Pancreas (tissue), 10 donors: ENCODE measurements around the gene PARP3. TPM values are rescaled to one million over a fixed set of nuclear protein-coding genes. Genes with fewer than 3 reads are reported as not detected.
A peak's percentile ranks its signal among the peaks of the same experiment; 100 is the strongest.
"Not testable (repeated sequence)": the region's sequence is repeated elsewhere in the genome, so short reads cannot be mapped to it uniquely, and the experiment has no call there.

Experiments used
- ATAC-seq, 4 donors: fragments of 200-7000 bp; cut with Tn5 transposase; one replicate each; pipeline versions ENCODE4 v1.8.0 to v1.9.1; 2020; ENCODE audit warnings: mild to moderate bottlenecking in 4 of 4, moderate library complexity in 4 of 4
- DNase-seq, 6 donors: peaks; one replicate each; pipeline ENCODE4 v3.0.0-alpha.2; 2020
- FAIRE-seq: peaks from 2 replicates; lab custom pipeline; 2012; peaks lifted over from hg19 to GRCh38; lab: Jason Lieb, UNC
- H3K27ac ChIP-seq, 4 donors: fragments of 200-600 bp; sonication (generic); 1 replicate in 3 of 4; 2 replicates in 1 of 4; pipeline versions ENCODE4 v1.5.0 to v1.8.0; 2020
- H3K27me3 ChIP-seq, 4 donors: fragments of 200-600 bp; one replicate each; pipeline ENCODE4 v1.8.0; 2021
- H3K36me3 ChIP-seq, 3 donors: fragments of 200-600 bp; sonication (generic) in 1 of 3; one replicate each; pipeline versions ENCODE4 v1.5.0 to v1.8.0; 2020 to 2021
- H3K4me1 ChIP-seq, 3 donors: fragments of 200-600 bp; one replicate each; pipeline ENCODE4 v1.8.0; 2021
- H3K4me3 ChIP-seq, 4 donors: fragments of 200-600 bp; sonication (generic) in 2 of 4; one replicate each; pipeline versions ENCODE4 v1.5.0 to v1.8.0; 2020 to 2021
- H3K9me3 ChIP-seq, 4 donors: fragments of 200-600 bp; one replicate each; pipeline ENCODE4 v1.8.0; 2021
- WGBS, 2 donors: extraction: QIAGEN DNeasy Blood & Tissue Kit; methylation state at CpG; one replicate each; pipeline ENCODE4 v1.1.7; 2013; 5-methylcytosine and 5-hydroxymethylcytosine counted together
- intact Hi-C, 3 donors: fragments of 100-400 bp; cut with DNase I; formaldehyde crosslinking; loops; one replicate each; pipeline versions ENCODE4 v1.11.1 to v1.14.2; 2022
- polyA plus RNA-seq, 2 donors: library from polyadenylated mRNA; stranded (reverse); fragments of 200-250 nt; gene quantifications; one replicate each; pipeline ENCODE4 v1.2.3, GENCODE V29; 2013
- total RNA-seq, 6 donors: library from RNA; stranded (reverse); fragmentation: NEBNext Ultra II Directional in 4 of 6; extraction: Animal tissue kit (Norgen Biotek cat#: 25700) in 4 of 6; gene quantifications; one replicate each; pipeline versions ENCODE4 v1.2.1 to v1.2.4, GENCODE V29; 2021 to 2023
- TF ChIP-seq, protein P1 (sequence below), 4 donors: fragments of 200-600 bp; sonication (generic) in 3 of 4; IDR thresholded peaks; one replicate each; pipeline versions ENCODE4 v1.5.0 to v1.8.0; 2021; ENCODE audit warnings: antibody characterized with exemption in 4 of 4
- donor health status: healthy with polysubstance abuse.
- donor health status: DM: no; HTN: no; CAD: no; lungs with moderate emphysema.
- donor health status: DM: no; HTN: no; CAD: no.
- donor health status: control.
- donor health status: control.
- donor health status: Bipolar disorder and iron deficiency.
- donor health status: DM: yes; HTN: yes; CAD: no.
- donor health status: DM: no; HTN: no; CAD: no.
- donor health status: DM: no; HTN: no; CAD: no.
- donor health status: DM: yes; HTN: yes; CAD: no.

Gene PARP3
- total and polyA plus RNA-seq, 8 donors, result 2.1 to 8.3 (median 5.2) TPM

DNA sequence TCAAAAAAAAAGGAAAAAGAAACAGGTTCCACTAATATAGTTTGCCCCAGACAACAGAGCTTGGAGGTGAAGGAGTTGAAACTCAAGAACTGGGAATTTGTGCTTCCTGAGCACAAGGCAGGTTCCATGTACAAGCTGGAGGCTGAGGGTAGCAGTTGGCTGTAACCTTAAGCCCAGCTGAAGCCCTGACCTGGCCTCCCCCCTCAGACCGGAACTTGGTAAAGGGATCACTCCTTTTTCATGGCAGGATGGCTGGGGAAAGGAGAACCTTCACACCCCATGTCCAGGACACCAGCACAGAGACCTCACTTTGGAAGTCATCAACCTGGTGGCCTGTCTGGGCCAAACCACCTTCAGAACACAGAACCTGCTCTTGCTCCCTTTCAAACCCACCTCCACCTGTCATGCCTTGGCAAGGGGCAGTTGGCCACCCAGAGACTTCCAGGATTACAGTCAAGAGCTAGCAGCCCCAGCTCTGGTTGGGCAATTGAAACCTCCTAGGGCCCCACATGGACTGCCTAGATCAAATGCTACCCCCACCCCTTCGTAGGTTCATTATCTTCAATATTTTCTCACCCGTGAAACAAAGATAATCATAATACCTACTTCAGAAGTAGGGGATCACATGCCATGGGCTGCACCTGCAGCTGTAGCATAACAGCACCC is 50.0 kb downstream of the PARP3 start:
- Histone ChIP-seq H3K27ac (no peak overlapping the region), H3K4me1 (peaks cover 10 to 17% (median 15%) of the 10 kb centered on the region in 3 donors), H3K36me3 (peaks cover 0 to 14% (median 11%) of the 10 kb centered on the region in 3 donors), H3K9me3 (no peaks in the 10 kb centered on the region), H3K4me3 (no peak overlapping the region), H3K27me3 (no peaks in the 10 kb centered on the region)
- FAIRE-seq (no peak), DNase-seq (no peak), ATAC-seq (no peak)
- 65 to 67% methylated on average over 3 of the region's 3 CpGs for WGBS, 2 donors
- intact Hi-C loops, result no loop called here
- TF ChIP-seq, protein P1, sequence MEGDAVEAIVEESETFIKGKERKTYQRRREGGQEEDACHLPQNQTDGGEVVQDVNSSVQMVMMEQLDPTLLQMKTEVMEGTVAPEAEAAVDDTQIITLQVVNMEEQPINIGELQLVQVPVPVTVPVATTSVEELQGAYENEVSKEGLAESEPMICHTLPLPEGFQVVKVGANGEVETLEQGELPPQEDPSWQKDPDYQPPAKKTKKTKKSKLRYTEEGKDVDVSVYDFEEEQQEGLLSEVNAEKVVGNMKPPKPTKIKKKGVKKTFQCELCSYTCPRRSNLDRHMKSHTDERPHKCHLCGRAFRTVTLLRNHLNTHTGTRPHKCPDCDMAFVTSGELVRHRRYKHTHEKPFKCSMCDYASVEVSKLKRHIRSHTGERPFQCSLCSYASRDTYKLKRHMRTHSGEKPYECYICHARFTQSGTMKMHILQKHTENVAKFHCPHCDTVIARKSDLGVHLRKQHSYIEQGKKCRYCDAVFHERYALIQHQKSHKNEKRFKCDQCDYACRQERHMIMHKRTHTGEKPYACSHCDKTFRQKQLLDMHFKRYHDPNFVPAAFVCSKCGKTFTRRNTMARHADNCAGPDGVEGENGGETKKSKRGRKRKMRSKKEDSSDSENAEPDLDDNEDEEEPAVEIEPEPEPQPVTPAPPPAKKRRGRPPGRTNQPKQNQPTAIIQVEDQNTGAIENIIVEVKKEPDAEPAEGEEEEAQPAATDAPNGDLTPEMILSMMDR (IDR thresholded peaks at IDR 0.05), result no peak

DNA sequence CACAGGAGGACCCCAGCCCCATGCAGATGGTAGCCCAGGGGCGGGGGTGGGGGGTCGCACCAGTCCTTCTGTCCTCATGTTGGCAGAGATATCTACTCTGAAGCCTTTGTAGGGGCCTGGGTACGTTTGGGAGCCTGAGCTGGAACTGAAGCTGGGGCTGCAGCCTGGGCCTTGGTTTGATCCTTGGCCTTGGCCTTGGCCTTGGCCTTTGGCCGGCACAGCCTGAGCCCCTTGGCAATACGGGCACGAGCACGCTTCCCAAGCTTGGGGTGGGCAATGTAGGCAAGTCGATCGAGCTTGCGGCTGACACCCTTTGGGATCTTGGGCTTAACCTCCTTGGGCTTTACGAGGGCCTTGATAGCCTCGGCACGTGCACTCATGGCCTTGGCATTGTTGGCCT is 51.5 kb downstream of the PARP3 start:
- H3K9me3 ChIP-seq, FAIRE-seq, ATAC-seq, intact Hi-C loops, H3K27me3 ChIP-seq, H3K27ac ChIP-seq: not testable (repeated sequence)
- peaks cover 0 to 14% (median 11%) of the 10 kb centered on the region in 3 donors for H3K36me3 ChIP-seq
- H3K4me3 ChIP-seq, result peak overlapping the region in 1 of 4 donors; percentile 79
- H3K4me1 ChIP-seq, result peaks cover 10 to 17% (median 15%) of the 10 kb centered on the region in 3 donors
- WGBS, 2 donors, result 59 to 60% methylated on average over 7 to 10 of the region's 13 CpGs
- peak in 1 of 6 donors; percentile 68 for DNase-seq

DNA sequence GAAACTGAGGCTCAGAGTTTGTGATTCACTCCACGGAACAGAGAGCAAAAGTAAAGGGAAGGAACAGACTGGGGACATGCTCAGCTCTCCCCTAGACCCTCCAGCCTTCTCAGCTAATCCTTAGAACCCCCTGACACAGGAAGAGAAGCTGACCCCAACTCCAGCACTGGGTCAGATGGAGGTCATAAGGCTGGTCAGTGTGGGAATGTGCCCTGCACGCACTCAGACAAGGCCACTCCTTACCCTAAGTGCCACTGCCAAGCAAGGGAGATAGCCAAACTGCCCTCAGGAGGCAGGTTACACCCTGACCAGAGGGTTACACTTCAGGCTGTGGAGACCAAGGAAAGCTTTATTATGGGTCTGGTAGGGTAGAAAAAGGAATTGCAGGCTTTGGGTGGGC is 52.4 kb downstream of the PARP3 start:
- intact Hi-C loops, result no loop called here
- TF ChIP-seq, protein P1 (IDR thresholded peaks at IDR 0.05), result no peak
- WGBS, 2 donors, result 50 to 60% methylated on average over 2 of the region's 2 CpGs
- H3K36me3 ChIP-seq, result peaks cover 0 to 14% (median 11%) of the 10 kb centered on the region in 3 donors
- H3K9me3 ChIP-seq, result no peaks in the 10 kb centered on the region
- no peaks in the 10 kb centered on the region for H3K27me3 ChIP-seq
- ATAC-seq (no peak), DNase-seq (no peak), FAIRE-seq (no peak)
- peaks cover 10 to 17% (median 15%) of the 10 kb centered on the region in 3 donors for H3K4me1 ChIP-seq
- peak overlapping the region in 3 of 4 donors; percentile 79 to 93 (median 86) for H3K4me3 ChIP-seq
- H3K27ac ChIP-seq, result peak overlapping the region in 1 of 4 donors; percentile 89

DNA sequence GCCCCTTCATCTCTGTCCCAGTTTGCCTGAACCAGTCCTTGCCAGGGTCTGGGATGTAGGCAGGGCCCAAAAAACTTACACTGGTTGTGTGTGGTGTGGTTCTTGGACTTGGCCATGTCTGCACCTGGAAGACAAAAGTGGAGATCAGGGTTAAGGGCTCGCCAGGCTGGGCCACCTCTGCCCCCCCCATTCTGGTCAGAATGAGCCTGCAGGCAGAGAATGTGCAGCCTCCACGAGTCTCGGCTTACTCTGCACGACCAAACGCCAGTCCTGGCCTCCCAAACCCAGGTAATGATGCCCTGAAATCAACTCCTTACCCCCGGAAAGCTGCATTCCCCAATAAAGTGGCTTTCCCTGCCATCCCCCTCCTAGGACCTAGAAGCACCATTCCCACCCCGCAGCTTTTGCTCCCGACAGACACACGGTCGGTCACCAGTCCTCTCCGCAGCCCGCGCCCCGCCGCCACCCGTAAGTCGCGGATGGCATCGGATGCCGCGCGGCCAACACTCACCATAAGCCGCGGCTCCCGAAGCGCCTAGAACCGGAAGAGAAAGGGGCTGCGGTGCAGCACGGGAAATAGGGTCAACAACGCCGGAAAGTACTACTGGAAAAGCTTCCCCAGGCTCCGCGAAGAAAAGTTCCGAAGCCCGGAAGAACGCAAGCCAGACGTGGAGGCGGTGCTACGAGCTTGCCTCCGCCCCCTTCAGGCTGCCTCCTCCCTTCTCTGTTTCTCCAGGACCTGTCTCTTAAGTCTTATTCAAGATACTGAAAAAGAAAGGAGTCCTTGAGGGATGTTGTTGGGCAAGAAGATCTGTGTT is 53.4 kb downstream of the PARP3 start, which contains the start of gene RPL29:
TSS of gene RPL29 (minus strand) at position 550 of the 818 bp plus-strand sequence. CDS start at position 116, 434 bp downstream.
- Histone ChIP-seq H3K27ac (peak within 1 kb of the TSS; percentile 78 to 89 (median 84)), H3K9me3 (no peaks in the 10 kb centered on the region), H3K4me3 (peak within 1 kb of the TSS; percentile 79 to 93 (median 84)), H3K27me3 (no peaks in the 10 kb centered on the region), H3K4me1 (peaks cover 10 to 17% (median 15%) of the 10 kb centered on the region in 3 donors), H3K36me3 (peaks cover 0 to 14% (median 11%) of the 10 kb centered on the region in 3 donors)
- DNase-seq, result peak; percentile 84 to 93 (median 90)
- 0 to 1% methylated on average over 40 of the region's 40 CpGs for WGBS, 2 donors
- ATAC-seq, result peak; percentile 94 to 98 (median 96)
- FAIRE-seq, result peak; percentile 87
- intact Hi-C loops, result no loop called here
- TF ChIP-seq, protein P1 (IDR thresholded peaks at IDR 0.05), result no peak

DNA sequence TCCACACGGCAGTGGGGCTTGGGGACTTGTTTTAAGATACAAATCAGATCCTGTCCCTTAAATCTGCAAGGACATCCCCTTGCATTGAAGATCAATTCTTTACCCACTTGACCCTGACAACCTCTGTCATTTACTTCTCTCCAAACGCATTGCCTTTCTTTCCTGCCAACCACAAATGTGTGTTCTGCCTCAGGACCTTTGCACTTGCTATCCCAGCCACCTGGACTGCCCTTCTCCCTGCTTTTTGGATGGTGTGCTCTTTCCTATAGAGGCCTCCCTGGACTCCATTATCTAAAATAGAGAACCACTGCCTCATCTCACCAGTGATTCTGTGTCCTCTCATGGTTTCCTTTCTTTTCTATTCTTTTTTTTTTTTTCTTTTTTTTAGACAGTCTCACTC is 55.0 kb downstream of the PARP3 start:
- H3K4me1 ChIP-seq, result peaks cover 10 to 17% (median 15%) of the 10 kb centered on the region in 3 donors
- H3K4me3 ChIP-seq, result no peak overlapping the region
- 53 to 65% methylated on average over 2 of the region's 2 CpGs for WGBS, 2 donors
- peaks cover 0 to 14% (median 6%) of the 10 kb centered on the region in 3 donors for H3K36me3 ChIP-seq
- TF ChIP-seq, protein P1 (IDR thresholded peaks at IDR 0.05), result no peak
- ATAC-seq (no peak), DNase-seq (no peak), FAIRE-seq (no peak)
- H3K27ac ChIP-seq, result no peak overlapping the region
- H3K9me3 ChIP-seq, result no peaks in the 10 kb centered on the region
- intact Hi-C loops, result no loop called here
- no peaks in the 10 kb centered on the region for H3K27me3 ChIP-seq
